Activated T-helper 1 cell treated with anti-CD3 and anti-CD28 coated beads, Interleukin-12 subunit alpha, Interleukin-12 subunit beta, Interleukin-2, Interleukin-4 antibody, amounts not matched to agents 30 ng/mL and 10 ng/mL and 1 ng/mL, durations not matched to agents 14 hours and 24 hours and 36 hours (primary cell): Measurements from ENCODE around the gene PRC1. TPM values are rescaled to one million over a fixed set of nuclear protein-coding genes. Genes with fewer than 3 reads are reported as not detected.

Experiments
- DNase-seq: peaks from one replicate; pipeline ENCODE4 v3.0.0; 2021; ENCODE audit warnings: low spot score
- H3K27ac Mint-ChIP-seq: one replicate; pipeline ENCODE4 v1.8.0; 2021; ENCODE audit warnings: mild to moderate bottlenecking, mixed read lengths
- H3K27me3 Mint-ChIP-seq: one replicate; pipeline ENCODE4 v1.8.0; 2022; ENCODE audit warnings: mild to moderate bottlenecking, moderate library complexity, mixed read lengths; ENCODE audit not compliant: insufficient read depth
- H3K36me3 Mint-ChIP-seq: one replicate; pipeline ENCODE4 v1.8.0; 2021; ENCODE audit warnings: low read depth, mixed read lengths
- H3K4me1 Mint-ChIP-seq: one replicate; pipeline ENCODE4 v1.8.0; 2021; ENCODE audit warnings: low read depth, mixed read lengths
- H3K4me3 Mint-ChIP-seq: one replicate; pipeline ENCODE4 v1.8.0; 2021; ENCODE audit warnings: mild to moderate bottlenecking, moderate library complexity, mixed read lengths
- H3K9me3 Mint-ChIP-seq: one replicate; pipeline ENCODE4 v1.8.0; 2021; ENCODE audit warnings: mixed read lengths
- intact Hi-C: fragments of 100-400 bp; cut with micrococcal nuclease; formaldehyde crosslinking; loops from one replicate; pipeline ENCODE4 v1.15.1; 2024
- total RNA-seq: library from RNA; stranded (reverse); gene quantifications from 2 replicates; pipeline ENCODE4 v1.2.3, GENCODE V29; 2022

Gene PRC1, protein sequence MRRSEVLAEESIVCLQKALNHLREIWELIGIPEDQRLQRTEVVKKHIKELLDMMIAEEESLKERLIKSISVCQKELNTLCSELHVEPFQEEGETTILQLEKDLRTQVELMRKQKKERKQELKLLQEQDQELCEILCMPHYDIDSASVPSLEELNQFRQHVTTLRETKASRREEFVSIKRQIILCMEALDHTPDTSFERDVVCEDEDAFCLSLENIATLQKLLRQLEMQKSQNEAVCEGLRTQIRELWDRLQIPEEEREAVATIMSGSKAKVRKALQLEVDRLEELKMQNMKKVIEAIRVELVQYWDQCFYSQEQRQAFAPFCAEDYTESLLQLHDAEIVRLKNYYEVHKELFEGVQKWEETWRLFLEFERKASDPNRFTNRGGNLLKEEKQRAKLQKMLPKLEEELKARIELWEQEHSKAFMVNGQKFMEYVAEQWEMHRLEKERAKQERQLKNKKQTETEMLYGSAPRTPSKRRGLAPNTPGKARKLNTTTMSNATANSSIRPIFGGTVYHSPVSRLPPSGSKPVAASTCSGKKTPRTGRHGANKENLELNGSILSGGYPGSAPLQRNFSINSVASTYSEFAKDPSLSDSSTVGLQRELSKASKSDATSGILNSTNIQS
- 78.4 and 86.0 TPM in 2 replicates for total RNA-seq

DNA sequence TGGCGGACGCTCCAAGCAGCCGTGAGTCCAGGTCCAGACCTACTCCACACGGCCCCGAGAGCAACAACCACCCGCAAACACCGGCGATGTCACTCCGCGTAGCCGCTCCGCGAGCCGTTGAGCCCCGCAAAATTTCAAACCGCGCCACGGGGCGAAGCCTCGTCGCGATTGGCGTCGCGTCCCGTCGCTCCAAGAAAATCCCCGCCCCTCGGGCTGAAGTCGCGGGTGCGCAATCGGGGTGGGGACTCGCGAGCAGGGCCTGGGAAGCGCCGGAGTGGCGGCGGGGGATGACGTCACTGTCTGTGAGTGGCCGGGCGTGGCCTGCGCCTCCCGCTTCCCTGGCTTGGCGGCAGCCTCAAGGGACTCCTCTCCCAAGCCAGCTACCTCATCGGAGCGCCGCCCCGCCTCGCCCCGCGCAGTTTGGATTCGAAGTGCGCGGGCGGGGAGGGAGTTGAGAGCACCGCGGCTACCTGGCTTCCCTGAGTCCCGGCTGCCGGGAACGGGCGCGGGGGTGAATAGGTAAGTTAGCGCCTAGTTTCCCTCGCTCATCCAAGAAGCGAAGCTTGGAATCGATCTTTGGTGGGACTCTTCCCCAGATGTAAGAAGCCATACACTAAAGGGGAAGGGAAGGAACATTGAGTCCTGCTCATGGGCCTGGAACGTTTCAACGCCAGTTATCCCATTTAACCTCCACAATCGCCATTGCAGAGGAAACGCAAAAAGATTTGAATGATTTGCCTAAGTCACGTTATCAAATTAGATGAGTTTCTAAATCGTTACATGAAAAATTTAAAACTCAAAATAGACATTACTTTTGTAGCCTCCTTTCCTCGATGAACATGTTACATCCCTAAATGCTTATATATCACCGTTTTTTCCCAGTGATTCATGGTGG is at the start of gene PRC1:
Gene PRC1, minus strand, starts transcription at position 119 of the 895 bp plus-strand sequence. Its CDS starts 118 bp downstream, at position 1.
- Mint-ChIP-seq H3K4me3 (peak within 1 kb of the TSS; percentile 100), H3K27me3 (no peaks in the 10 kb centered on the region), H3K27ac (peak within 1 kb of the TSS; percentile 100), H3K4me1 (peaks cover 42% of the 10 kb centered on the region), H3K9me3 (no peaks in the 10 kb centered on the region), H3K36me3 (peaks cover 32% of the 10 kb centered on the region)
- peak; percentile 99 for DNase-seq
- intact Hi-C loops, result loop anchor here (1.0 to 10.0 kb wide), 7 partner anchors 28 to 860 kb away; partner anchors contain the start of genes IQGAP1, NGRN, SLCO3A1 and UNC45A

- Mint-ChIP-seq H3K36me3 (no peaks in the 10 kb centered on the region), H3K9me3 (no peaks in the 10 kb centered on the region), H3K4me1 (peaks cover 9% of the 10 kb centered on the region), H3K27me3 (peaks cover 10% of the 10 kb centered on the region), H3K27ac (no peak overlapping the region), H3K4me3 (no peak overlapping the region)
- no peak for DNase-seq
- intact Hi-C loops, result no loop called here
Observed at GRCh38 chr15:91043202-91043874, 49.0 kb upstream of the PRC1 start.

GRCh38 chr15:91040856-91041255 is 46.5 kb upstream of the PRC1 start:
- H3K4me1 Mint-ChIP-seq, result no peaks in the 10 kb centered on the region
- intact Hi-C loops, result no loop called here
- H3K36me3 Mint-ChIP-seq, result no peaks in the 10 kb centered on the region
- H3K4me3 Mint-ChIP-seq, result no peak overlapping the region
- peaks cover 8% of the 10 kb centered on the region for H3K27me3 Mint-ChIP-seq
- H3K9me3 Mint-ChIP-seq, result no peaks in the 10 kb centered on the region
- DNase-seq, result no peak
- no peak overlapping the region for H3K27ac Mint-ChIP-seq

GRCh38 chr15:91039996-91040395 is 45.7 kb upstream of the PRC1 start:
- intact Hi-C loops, result loop anchor here (5.0 kb wide), 1 partner anchor 1517 kb away; no protein-coding TSS in a partner anchor
- Mint-ChIP-seq H3K9me3 (no peaks in the 10 kb centered on the region), H3K4me1 (no peaks in the 10 kb centered on the region), H3K27ac (no peak overlapping the region), H3K36me3 (no peaks in the 10 kb centered on the region), H3K4me3 (no peak overlapping the region), H3K27me3 (peaks cover 10% of the 10 kb centered on the region)
- no peak for DNase-seq

- H3K4me1 Mint-ChIP-seq, result peaks cover 5% of the 10 kb centered on the region
- no peak overlapping the region for H3K27ac Mint-ChIP-seq
- peak; percentile 41 for DNase-seq
- H3K4me3 Mint-ChIP-seq, result no peak overlapping the region
- no peaks in the 10 kb centered on the region for H3K36me3 Mint-ChIP-seq
- peaks cover 4% of the 10 kb centered on the region for H3K27me3 Mint-ChIP-seq
- no peaks in the 10 kb centered on the region for H3K9me3 Mint-ChIP-seq
- intact Hi-C loops, result loop anchor here (1.0 kb wide), 1 partner anchor 77 kb away; no protein-coding TSS in a partner anchor
Observed at GRCh38 chr15:91032919-91033803, 38.8 kb upstream of the PRC1 start.

DNA sequence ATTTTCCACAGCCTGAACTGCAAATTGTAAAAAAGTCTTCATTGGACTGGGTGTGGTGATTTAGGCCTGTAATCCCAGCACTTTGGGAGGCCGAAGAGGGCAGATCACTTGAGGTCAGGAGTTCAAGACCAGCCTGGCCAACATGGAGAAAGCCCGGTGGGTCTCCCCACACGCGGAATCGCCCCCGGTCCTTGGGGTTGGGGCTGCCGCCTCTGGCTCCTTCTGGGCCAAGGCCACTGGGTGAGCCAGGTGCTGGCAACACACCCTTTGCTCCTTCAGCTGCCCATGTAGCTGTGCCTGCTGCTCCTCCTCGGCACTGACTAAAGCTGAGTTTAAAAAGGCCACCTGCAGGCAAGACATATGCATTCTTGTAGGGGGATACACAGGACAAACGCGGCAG is 37.5 kb upstream of the PRC1 start:
- H3K4me1 Mint-ChIP-seq, result peaks cover 5% of the 10 kb centered on the region
- no peaks in the 10 kb centered on the region for H3K36me3 Mint-ChIP-seq
- no peak for DNase-seq
- no peak overlapping the region for H3K4me3 Mint-ChIP-seq
- no peaks in the 10 kb centered on the region for H3K9me3 Mint-ChIP-seq
- peaks cover 4% of the 10 kb centered on the region for H3K27me3 Mint-ChIP-seq
- intact Hi-C loops, result no loop called here
- H3K27ac Mint-ChIP-seq, result no peak overlapping the region

GRCh38 chr15:91027677-91028076 is 33.3 kb upstream of the PRC1 start:
- H3K27me3 Mint-ChIP-seq, result no peaks in the 10 kb centered on the region
- no peak overlapping the region for H3K27ac Mint-ChIP-seq
- no peaks in the 10 kb centered on the region for H3K9me3 Mint-ChIP-seq
- H3K4me3 Mint-ChIP-seq, result no peak overlapping the region
- H3K4me1 Mint-ChIP-seq, result peaks cover 11% of the 10 kb centered on the region
- no peak for DNase-seq
- no peaks in the 10 kb centered on the region for H3K36me3 Mint-ChIP-seq
- intact Hi-C loops, result no loop called here

- no peak overlapping the region for H3K27ac Mint-ChIP-seq
- no peak for DNase-seq
- H3K36me3 Mint-ChIP-seq, result peaks cover 4% of the 10 kb centered on the region
- H3K4me3 Mint-ChIP-seq, result no peak overlapping the region
- no peaks in the 10 kb centered on the region for H3K9me3 Mint-ChIP-seq
- intact Hi-C loops, result no loop called here
- no peaks in the 10 kb centered on the region for H3K27me3 Mint-ChIP-seq
- H3K4me1 Mint-ChIP-seq, result peaks cover 29% of the 10 kb centered on the region
Observed at GRCh38 chr15:91023720-91024119, 29.4 kb upstream of the PRC1 start.

DNA sequence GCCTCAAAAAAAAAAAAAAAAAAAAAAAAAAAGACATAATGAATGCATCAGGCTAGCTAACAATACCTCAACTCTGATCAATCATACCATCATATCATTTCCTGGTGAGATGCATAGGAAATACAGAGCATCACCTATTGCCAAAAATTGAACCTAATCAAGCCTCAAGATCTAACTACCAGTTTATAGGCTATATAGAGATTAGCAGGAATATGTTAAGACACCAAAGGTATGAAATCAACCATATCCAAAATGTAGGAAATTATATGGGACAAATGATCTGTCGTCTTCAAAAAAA is 28.4 kb upstream of the PRC1 start:
- peak overlapping the region; percentile 93 for H3K4me3 Mint-ChIP-seq
- intact Hi-C loops, result loop anchor here (1.0 kb wide), 3 partner anchors 27 to 88 kb away; no protein-coding TSS in a partner anchor
- H3K27ac Mint-ChIP-seq, result peak overlapping the region; percentile 94
- peaks cover 36% of the 10 kb centered on the region for H3K4me1 Mint-ChIP-seq
- no peaks in the 10 kb centered on the region for H3K9me3 Mint-ChIP-seq
- DNase-seq, result no peak
- peaks cover 12% of the 10 kb centered on the region for H3K36me3 Mint-ChIP-seq
- no peaks in the 10 kb centered on the region for H3K27me3 Mint-ChIP-seq

- intact Hi-C loops, result loop anchor here (1.0 kb wide), 3 partner anchors 27 to 88 kb away; no protein-coding TSS in a partner anchor
- H3K27ac Mint-ChIP-seq, result peak within 1 kb of the TSS; percentile 94
- peak within 1 kb of the TSS; percentile 93 for H3K4me3 Mint-ChIP-seq
- peak; percentile 73 for DNase-seq
- H3K27me3 Mint-ChIP-seq, result no peaks in the 10 kb centered on the region
- peaks cover 14% of the 10 kb centered on the region for H3K36me3 Mint-ChIP-seq
- H3K4me1 Mint-ChIP-seq, result peaks cover 40% of the 10 kb centered on the region
- H3K9me3 Mint-ChIP-seq, result no peaks in the 10 kb centered on the region
Observed at GRCh38 chr15:91022075-91022831, 27.9 kb upstream of the PRC1 start, which contains the start of gene VPS33B. TSS of gene VPS33B (minus strand) at chr15:91022594. CDS start at chr15:91022249, 345 bp downstream.

DNA sequence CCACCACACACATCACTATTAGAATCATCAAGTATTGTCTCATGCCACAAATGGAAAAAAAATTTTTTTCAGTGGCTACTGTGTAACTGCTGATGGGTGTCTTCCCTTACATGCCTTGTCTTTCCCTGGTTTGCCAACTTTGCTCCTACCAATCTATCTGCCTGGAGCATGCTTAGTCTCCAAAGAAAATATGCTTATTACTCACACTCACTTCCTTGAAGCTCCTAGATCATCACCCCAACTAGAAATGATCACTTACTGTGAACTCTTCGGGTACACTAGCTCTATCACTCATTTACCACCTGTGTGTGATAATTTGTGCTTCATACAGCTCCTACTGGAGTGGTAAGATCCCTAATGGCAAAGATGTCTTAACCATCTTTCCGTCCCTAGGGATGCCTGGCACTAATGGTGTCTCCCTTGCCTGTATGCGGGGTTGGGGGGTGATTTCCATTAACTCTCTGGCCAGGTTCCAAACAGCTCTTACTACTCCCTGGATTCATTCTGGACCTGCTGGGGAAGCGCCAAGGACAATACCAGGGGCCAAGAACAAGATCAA is 27.3 kb upstream of the PRC1 start:
- Mint-ChIP-seq H3K36me3 (peaks cover 16% of the 10 kb centered on the region), H3K4me3 (peak overlapping the region; percentile 93), H3K4me1 (peaks cover 40% of the 10 kb centered on the region), H3K9me3 (no peaks in the 10 kb centered on the region), H3K27ac (peak overlapping the region; percentile 94), H3K27me3 (no peaks in the 10 kb centered on the region)
- no peak for DNase-seq
- intact Hi-C loops, result loop anchor here (1.0 kb wide), 3 partner anchors 26 to 87 kb away; no protein-coding TSS in a partner anchor
